K562 (cell line): Measurements from ENCODE around the gene MALAT1. TPM values are rescaled to one million over a fixed set of nuclear protein-coding genes. Genes with fewer than 3 reads are reported as not detected.
A peak's percentile ranks its signal among the peaks of the same experiment; 100 is the strongest.

Experiments used
- BRF1 ChIP-seq: IDR thresholded peaks from 3 replicates; pipeline ENCODE4 v1.6.1; 2011; ENCODE audit warnings: borderline replicate concordance, mild to moderate bottlenecking; ENCODE audit not compliant: insufficient read length; ENCODE audit errors: extremely low read depth
- GATAD2A ChIP-seq: fragments of 450-650 bp; IDR thresholded peaks from 2 replicates; pipeline ENCODE4 v1.6.1; 2017
- POLR3A ChIP-seq: IDR thresholded peaks from 2 replicates; pipeline ENCODE4 v1.6.1; 2011; ENCODE audit warnings: borderline replicate concordance, mild to moderate bottlenecking, moderate library complexity; ENCODE audit not compliant: insufficient read length, insufficient read depth; ENCODE audit errors: extremely low read depth
- PRMT5 ChIP-seq: sonication (generic); formaldehyde crosslinking; IDR thresholded peaks from 2 replicates; pipeline ENCODE4 v1.5.0; 2020; ENCODE audit warnings: missing genetic modification reagents
- SIRT6 ChIP-seq: IDR thresholded peaks from one replicate; pipeline ENCODE4 v1.6.1; 2012; ENCODE audit warnings: low read depth, mild to moderate bottlenecking, control low read depth, inconsistent platforms, low read length, moderate library complexity
- SMAD2 ChIP-seq: fragments of 150-350 bp; IDR thresholded peaks from 2 replicates; pipeline ENCODE4 v1.6.1; 2014; ENCODE audit warnings: low read depth, mild to moderate bottlenecking, low read length
- ZBED1 ChIP-seq: IDR thresholded peaks from 2 replicates; pipeline ENCODE4 v1.6.1; 2014
- ZNF143 ChIP-seq: sonication (generic); formaldehyde crosslinking; IDR thresholded peaks from 2 replicates; pipeline ENCODE4 v1.9.0; 2022; ENCODE audit warnings: mild to moderate bottlenecking, missing genetic modification reagents
- polyA plus RNA-seq, 8 experiments: library from polyadenylated mRNA; depleted of rRNA in 4 of 8; stranded (reverse) in 5 of 8; unstranded in 3 of 8; fragments of >200 nt; fragmentation: Nextera tagmentation in 2 of 8; fragmentation: Illumina TruSeq in 1 of 8; extraction: Ambion mirVana in 2 of 8; extraction: Trizol in 1 of 8; gene quantifications; 2 replicates each; pipeline versions ENCODE4 v1.2.1 to v1.2.3, GENCODE V29; 2011 to 2014; ENCODE audit warnings: inconsistent platforms in 1 of 8, missing spikeins in 1 of 8
- total RNA-seq, 7 experiments: library from RNA; depleted of rRNA in 6 of 7; stranded (reverse); fragments of >200 nt in 6 of 7; fragmentation: Illumina TruSeq in 2 of 7; extraction: Trizol in 2 of 7; gene quantifications; 2 replicates each; pipeline versions ENCODE4 v1.2.1 to v1.2.3, GENCODE V29; 2011 to 2021; ENCODE audit warnings: low replicate concordance in 1 of 7
- TF ChIP-seq, protein P1 (sequence below), 2 experiments: fragments of 450-650 bp; formaldehyde crosslinking in 1 of 2; IDR thresholded peaks; 2 replicates each; pipeline versions ENCODE4 v1.4.0 to v1.6.1; 2014 to 2020; ENCODE audit warnings: mild to moderate bottlenecking in 2 of 2, borderline replicate concordance in 1 of 2, low read depth in 1 of 2
- TF ChIP-seq, protein P2 (sequence below): fragments of 450-650 bp; formaldehyde crosslinking; IDR thresholded peaks from 2 replicates; pipeline ENCODE4 v1.4.0; 2020; ENCODE audit warnings: mild to moderate bottlenecking
- TF ChIP-seq, protein P3 (sequence below): sonication (generic); formaldehyde crosslinking; IDR thresholded peaks from 2 replicates; pipeline ENCODE4 v1.8.1; 2023; ENCODE audit warnings: mild to moderate bottlenecking, missing genetic modification reagents

MALAT1 gene
- total and polyA plus RNA-seq, 9 of the 15 experiments (the other 6 are each of a cell fraction or from before 2014, with no cell fraction given): 363 to 8,715 (median 2,351) TPM

DNA sequence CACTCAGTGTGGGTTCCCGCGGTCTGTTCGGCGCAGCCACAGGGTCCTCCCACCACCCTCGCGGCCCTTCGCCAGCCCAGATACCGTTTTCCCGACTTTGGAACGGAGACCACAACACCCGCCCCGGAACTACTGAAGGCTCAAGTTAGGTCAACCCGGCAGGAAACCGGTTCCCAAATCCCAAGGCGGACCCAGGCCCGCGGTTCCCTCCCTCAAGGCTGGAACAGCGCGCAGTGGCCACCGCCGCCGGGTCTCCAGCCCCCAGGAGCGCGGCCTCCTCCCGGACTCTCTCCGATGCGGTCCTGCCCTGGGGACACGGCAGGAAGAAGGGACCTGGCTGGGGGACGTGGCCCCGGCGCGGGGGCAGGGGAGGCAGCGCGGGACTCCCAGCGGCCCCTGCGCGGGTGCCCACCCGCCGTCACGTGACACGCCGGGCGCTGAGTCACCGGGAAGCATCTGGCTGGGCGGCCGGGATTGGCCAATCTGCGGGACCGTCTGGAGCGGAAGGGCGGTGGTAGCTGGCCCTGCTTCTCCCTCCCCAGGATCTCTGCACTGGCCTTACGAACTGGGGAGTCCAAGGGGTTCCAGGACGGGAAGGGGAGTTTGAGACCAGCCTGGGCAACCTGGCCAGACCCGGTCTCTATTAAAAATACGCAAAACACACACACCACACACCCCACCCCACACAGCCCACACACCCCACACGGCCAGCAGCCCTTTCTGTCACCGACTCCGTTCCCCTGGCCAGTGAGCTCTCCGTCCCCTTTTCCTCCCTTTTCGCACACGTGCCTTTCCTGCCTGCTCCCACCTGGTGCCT is 21.5 kb upstream of the MALAT1 start (continued):
- TF ChIP-seq, protein P1, sequence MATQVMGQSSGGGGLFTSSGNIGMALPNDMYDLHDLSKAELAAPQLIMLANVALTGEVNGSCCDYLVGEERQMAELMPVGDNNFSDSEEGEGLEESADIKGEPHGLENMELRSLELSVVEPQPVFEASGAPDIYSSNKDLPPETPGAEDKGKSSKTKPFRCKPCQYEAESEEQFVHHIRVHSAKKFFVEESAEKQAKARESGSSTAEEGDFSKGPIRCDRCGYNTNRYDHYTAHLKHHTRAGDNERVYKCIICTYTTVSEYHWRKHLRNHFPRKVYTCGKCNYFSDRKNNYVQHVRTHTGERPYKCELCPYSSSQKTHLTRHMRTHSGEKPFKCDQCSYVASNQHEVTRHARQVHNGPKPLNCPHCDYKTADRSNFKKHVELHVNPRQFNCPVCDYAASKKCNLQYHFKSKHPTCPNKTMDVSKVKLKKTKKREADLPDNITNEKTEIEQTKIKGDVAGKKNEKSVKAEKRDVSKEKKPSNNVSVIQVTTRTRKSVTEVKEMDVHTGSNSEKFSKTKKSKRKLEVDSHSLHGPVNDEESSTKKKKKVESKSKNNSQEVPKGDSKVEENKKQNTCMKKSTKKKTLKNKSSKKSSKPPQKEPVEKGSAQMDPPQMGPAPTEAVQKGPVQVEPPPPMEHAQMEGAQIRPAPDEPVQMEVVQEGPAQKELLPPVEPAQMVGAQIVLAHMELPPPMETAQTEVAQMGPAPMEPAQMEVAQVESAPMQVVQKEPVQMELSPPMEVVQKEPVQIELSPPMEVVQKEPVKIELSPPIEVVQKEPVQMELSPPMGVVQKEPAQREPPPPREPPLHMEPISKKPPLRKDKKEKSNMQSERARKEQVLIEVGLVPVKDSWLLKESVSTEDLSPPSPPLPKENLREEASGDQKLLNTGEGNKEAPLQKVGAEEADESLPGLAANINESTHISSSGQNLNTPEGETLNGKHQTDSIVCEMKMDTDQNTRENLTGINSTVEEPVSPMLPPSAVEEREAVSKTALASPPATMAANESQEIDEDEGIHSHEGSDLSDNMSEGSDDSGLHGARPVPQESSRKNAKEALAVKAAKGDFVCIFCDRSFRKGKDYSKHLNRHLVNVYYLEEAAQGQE (IDR thresholded peaks at IDR 0.05; ENCODE audit: borderline replicate concordance): peak; percentile 93
- TF ChIP-seq, protein P1 (CRISPR knock-in tag; IDR thresholded peaks at IDR 0.05; ENCODE audit: low read depth): peak; percentile 57; the same call in 1 of the 2 replicates
- TF ChIP-seq SIRT6 (no peak), POLR3A (no peak), PRMT5 (CRISPR knock-in tag) (no peak), BRF1 (no peak), GATAD2A (no peak; the same call in 1 of the 2 replicates), SMAD2 (no peak), ZBED1 (peak; percentile 70; the same call in 1 of the 2 replicates), ZNF143 (CRISPR knock-in tag) (peak; percentile 85)
- TF ChIP-seq, protein P2, sequence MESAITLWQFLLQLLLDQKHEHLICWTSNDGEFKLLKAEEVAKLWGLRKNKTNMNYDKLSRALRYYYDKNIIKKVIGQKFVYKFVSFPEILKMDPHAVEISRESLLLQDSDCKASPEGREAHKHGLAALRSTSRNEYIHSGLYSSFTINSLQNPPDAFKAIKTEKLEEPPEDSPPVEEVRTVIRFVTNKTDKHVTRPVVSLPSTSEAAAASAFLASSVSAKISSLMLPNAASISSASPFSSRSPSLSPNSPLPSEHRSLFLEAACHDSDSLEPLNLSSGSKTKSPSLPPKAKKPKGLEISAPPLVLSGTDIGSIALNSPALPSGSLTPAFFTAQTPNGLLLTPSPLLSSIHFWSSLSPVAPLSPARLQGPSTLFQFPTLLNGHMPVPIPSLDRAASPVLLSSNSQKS (CRISPR knock-in tag): no peak
- TF ChIP-seq, protein P3, sequence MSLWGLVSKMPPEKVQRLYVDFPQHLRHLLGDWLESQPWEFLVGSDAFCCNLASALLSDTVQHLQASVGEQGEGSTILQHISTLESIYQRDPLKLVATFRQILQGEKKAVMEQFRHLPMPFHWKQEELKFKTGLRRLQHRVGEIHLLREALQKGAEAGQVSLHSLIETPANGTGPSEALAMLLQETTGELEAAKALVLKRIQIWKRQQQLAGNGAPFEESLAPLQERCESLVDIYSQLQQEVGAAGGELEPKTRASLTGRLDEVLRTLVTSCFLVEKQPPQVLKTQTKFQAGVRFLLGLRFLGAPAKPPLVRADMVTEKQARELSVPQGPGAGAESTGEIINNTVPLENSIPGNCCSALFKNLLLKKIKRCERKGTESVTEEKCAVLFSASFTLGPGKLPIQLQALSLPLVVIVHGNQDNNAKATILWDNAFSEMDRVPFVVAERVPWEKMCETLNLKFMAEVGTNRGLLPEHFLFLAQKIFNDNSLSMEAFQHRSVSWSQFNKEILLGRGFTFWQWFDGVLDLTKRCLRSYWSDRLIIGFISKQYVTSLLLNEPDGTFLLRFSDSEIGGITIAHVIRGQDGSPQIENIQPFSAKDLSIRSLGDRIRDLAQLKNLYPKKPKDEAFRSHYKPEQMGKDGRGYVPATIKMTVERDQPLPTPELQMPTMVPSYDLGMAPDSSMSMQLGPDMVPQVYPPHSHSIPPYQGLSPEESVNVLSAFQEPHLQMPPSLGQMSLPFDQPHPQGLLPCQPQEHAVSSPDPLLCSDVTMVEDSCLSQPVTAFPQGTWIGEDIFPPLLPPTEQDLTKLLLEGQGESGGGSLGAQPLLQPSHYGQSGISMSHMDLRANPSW: no peak; the same call in 1 of the 2 replicates
